Pancreas (tissue), 10 donors: ENCODE results near the gene FMN2. TPM values are rescaled to one million over a fixed set of nuclear protein-coding genes. Genes with fewer than 3 reads are reported as not detected.

Source experiments
- ATAC-seq, 4 donors: fragments of 200-7000 bp; cut with Tn5 transposase; one replicate each; pipeline versions ENCODE4 v1.8.0 to v1.9.1; 2020; ENCODE audit warnings: mild to moderate bottlenecking in 4 of 4, moderate library complexity in 4 of 4
- DNase-seq, 6 donors: peaks; one replicate each; pipeline ENCODE4 v3.0.0-alpha.2; 2020
- FAIRE-seq: peaks from 2 replicates; lab custom pipeline; 2012; peaks lifted over from hg19 to GRCh38; lab: Jason Lieb, UNC
- H3K27ac ChIP-seq, 4 donors: fragments of 200-600 bp; sonication (generic); 1 replicate in 3 of 4; 2 replicates in 1 of 4; pipeline versions ENCODE4 v1.5.0 to v1.8.0; 2020
- H3K27me3 ChIP-seq, 4 donors: fragments of 200-600 bp; one replicate each; pipeline ENCODE4 v1.8.0; 2021
- H3K36me3 ChIP-seq, 3 donors: fragments of 200-600 bp; sonication (generic) in 1 of 3; one replicate each; pipeline versions ENCODE4 v1.5.0 to v1.8.0; 2020 to 2021
- H3K4me1 ChIP-seq, 3 donors: fragments of 200-600 bp; one replicate each; pipeline ENCODE4 v1.8.0; 2021
- H3K4me3 ChIP-seq, 4 donors: fragments of 200-600 bp; sonication (generic) in 2 of 4; one replicate each; pipeline versions ENCODE4 v1.5.0 to v1.8.0; 2020 to 2021
- H3K9me3 ChIP-seq, 4 donors: fragments of 200-600 bp; one replicate each; pipeline ENCODE4 v1.8.0; 2021
- WGBS, 2 donors: extraction: QIAGEN DNeasy Blood & Tissue Kit; methylation state at CpG; one replicate each; pipeline ENCODE4 v1.1.7; 2013; 5-methylcytosine and 5-hydroxymethylcytosine counted together
- intact Hi-C, 3 donors: fragments of 100-400 bp; cut with DNase I; formaldehyde crosslinking; loops; one replicate each; pipeline versions ENCODE4 v1.11.1 to v1.14.2; 2022
- polyA plus RNA-seq, 2 donors: library from polyadenylated mRNA; stranded (reverse); fragments of 200-250 nt; gene quantifications; one replicate each; pipeline ENCODE4 v1.2.3, GENCODE V29; 2013
- total RNA-seq, 6 donors: library from RNA; stranded (reverse); fragmentation: NEBNext Ultra II Directional in 4 of 6; extraction: Animal tissue kit (Norgen Biotek cat#: 25700) in 4 of 6; gene quantifications; one replicate each; pipeline versions ENCODE4 v1.2.1 to v1.2.4, GENCODE V29; 2021 to 2023
- TF ChIP-seq, protein P1 (sequence below), 4 donors: fragments of 200-600 bp; sonication (generic) in 3 of 4; IDR thresholded peaks; one replicate each; pipeline versions ENCODE4 v1.5.0 to v1.8.0; 2021; ENCODE audit warnings: antibody characterized with exemption in 4 of 4
- donor health status: healthy with polysubstance abuse.
- donor health status: DM: no; HTN: no; CAD: no; lungs with moderate emphysema.
- donor health status: DM: no; HTN: no; CAD: no.
- donor health status: control.
- donor health status: control.
- donor health status: Bipolar disorder and iron deficiency.
- donor health status: DM: yes; HTN: yes; CAD: no.
- donor health status: DM: no; HTN: no; CAD: no.
- donor health status: DM: no; HTN: no; CAD: no.
- donor health status: DM: yes; HTN: yes; CAD: no.

The FMN2 gene
- total and polyA plus RNA-seq, 8 donors, result 0.56 to 8.2 (median 2.0) TPM

GRCh38 chr1:240226102-240226501 lies 134.4 kb downstream of the FMN2 start:
- TF ChIP-seq, protein P1, sequence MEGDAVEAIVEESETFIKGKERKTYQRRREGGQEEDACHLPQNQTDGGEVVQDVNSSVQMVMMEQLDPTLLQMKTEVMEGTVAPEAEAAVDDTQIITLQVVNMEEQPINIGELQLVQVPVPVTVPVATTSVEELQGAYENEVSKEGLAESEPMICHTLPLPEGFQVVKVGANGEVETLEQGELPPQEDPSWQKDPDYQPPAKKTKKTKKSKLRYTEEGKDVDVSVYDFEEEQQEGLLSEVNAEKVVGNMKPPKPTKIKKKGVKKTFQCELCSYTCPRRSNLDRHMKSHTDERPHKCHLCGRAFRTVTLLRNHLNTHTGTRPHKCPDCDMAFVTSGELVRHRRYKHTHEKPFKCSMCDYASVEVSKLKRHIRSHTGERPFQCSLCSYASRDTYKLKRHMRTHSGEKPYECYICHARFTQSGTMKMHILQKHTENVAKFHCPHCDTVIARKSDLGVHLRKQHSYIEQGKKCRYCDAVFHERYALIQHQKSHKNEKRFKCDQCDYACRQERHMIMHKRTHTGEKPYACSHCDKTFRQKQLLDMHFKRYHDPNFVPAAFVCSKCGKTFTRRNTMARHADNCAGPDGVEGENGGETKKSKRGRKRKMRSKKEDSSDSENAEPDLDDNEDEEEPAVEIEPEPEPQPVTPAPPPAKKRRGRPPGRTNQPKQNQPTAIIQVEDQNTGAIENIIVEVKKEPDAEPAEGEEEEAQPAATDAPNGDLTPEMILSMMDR (IDR thresholded peaks at IDR 0.05), result no peak
- H3K4me3 ChIP-seq, result no peak overlapping the region
- no peaks in the 10 kb centered on the region for H3K4me1 ChIP-seq
- H3K27me3 ChIP-seq, result no peaks in the 10 kb centered on the region
- H3K9me3 ChIP-seq, result no peaks in the 10 kb centered on the region
- no peaks in the 10 kb centered on the region for H3K36me3 ChIP-seq
- DNase-seq, result no peak
- no peak overlapping the region for H3K27ac ChIP-seq
- no peak for FAIRE-seq
- WGBS, 2 donors, result 54 to 86% methylated on average over 1 of the region's 1 CpG
- intact Hi-C loops, result no loop called here
- no peak for ATAC-seq

DNA sequence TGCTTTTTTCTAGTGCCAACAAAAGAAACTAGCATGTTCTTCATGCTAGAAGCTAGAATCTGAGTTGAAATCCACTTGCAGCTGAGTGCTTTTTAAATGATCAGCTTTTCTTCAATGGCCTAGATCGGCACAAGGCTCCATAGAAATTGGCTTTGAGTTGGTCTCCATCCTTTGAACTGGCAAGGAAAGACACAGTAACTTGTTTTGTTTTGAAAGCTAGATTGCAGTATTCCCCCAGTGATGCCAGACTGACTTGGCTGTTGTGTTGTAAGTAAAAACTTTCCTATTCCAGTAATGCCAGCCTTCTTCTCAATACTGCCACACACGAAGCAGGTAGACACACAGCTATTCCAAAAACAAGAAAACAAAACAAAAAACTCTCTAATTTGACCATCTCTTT lies 139.1 kb downstream of the FMN2 start:
- Histone ChIP-seq H3K36me3 (no peaks in the 10 kb centered on the region), H3K27ac (no peak overlapping the region), H3K9me3 (no peaks in the 10 kb centered on the region), H3K4me1 (no peaks in the 10 kb centered on the region), H3K4me3 (no peak overlapping the region), H3K27me3 (no peaks in the 10 kb centered on the region)
- ATAC-seq (no peak), FAIRE-seq (no peak), DNase-seq (no peak)
- TF ChIP-seq, protein P1 (IDR thresholded peaks at IDR 0.05), result no peak
- intact Hi-C loops, result no loop called here
- WGBS, 2 donors, result 61 to 78% methylated on average over 2 of the region's 2 CpGs

- H3K4me1 ChIP-seq, result no peaks in the 10 kb centered on the region
- intact Hi-C loops, result no loop called here
- H3K36me3 ChIP-seq, result no peaks in the 10 kb centered on the region
- no peak overlapping the region for H3K4me3 ChIP-seq
- DNase-seq (no peak), ATAC-seq (no peak), FAIRE-seq (no peak)
- H3K27ac ChIP-seq, result no peak overlapping the region
- H3K9me3 ChIP-seq, result no peaks in the 10 kb centered on the region
- WGBS, 2 donors, result 71 to 82% methylated on average over 2 of the region's 2 CpGs
- TF ChIP-seq, protein P1 (IDR thresholded peaks at IDR 0.05), result no peak
- no peaks in the 10 kb centered on the region for H3K27me3 ChIP-seq
Measured at GRCh38 chr1:240232530-240232929, 140.8 kb downstream of the FMN2 start.

DNA sequence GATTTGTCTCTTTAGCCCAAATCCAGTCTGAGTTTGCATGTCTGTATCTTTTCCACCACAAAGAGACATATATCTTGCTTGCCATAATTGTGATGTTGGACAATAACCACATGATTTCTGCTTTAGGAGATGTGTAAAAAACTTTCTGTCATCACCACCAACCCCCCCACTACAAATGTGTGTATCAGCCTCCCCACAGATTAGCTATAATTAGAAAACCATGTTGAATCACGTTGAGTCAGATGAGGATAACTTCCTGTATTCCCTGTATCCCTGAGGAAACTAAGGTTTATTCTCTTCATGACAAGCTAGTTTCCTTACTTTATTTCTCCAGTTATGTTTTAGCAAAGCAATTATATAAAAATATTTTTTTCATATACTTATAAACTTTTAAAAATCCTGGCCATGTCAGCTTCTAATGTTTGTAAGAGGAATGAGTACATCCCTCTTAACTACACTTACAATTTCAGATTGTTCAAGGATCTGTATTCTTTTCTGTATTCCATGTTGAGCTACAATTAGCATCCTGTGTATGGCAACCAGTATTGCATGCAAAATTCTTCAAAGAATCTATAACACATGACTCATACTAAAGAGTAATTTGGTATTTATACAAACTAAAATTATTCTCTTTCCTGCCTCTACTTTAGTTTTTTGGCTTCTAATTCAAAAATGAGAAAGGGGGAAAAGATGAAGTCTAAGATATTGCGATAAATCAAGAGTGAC lies 143.0 kb downstream of the FMN2 start:
- Histone ChIP-seq H3K27me3 (no peaks in the 10 kb centered on the region), H3K4me3 (no peak overlapping the region), H3K27ac (no peak overlapping the region), H3K9me3 (no peaks in the 10 kb centered on the region), H3K36me3 (no peaks in the 10 kb centered on the region), H3K4me1 (no peaks in the 10 kb centered on the region)
- 58 to 74% methylated on average over 2 of the region's 2 CpGs for WGBS, 2 donors
- TF ChIP-seq, protein P1 (IDR thresholded peaks at IDR 0.05), result no peak
- no peak for ATAC-seq
- intact Hi-C loops, result no loop called here
- no peak for DNase-seq
- no peak for FAIRE-seq

GRCh38 chr1:240235521-240236288 lies 144.0 kb downstream of the FMN2 start:
- H3K9me3 ChIP-seq, result no peaks in the 10 kb centered on the region
- intact Hi-C loops, result no loop called here
- no peaks in the 10 kb centered on the region for H3K4me1 ChIP-seq
- no peak overlapping the region for H3K4me3 ChIP-seq
- H3K36me3 ChIP-seq, result no peaks in the 10 kb centered on the region
- TF ChIP-seq, protein P1 (IDR thresholded peaks at IDR 0.05), result no peak
- FAIRE-seq, result no peak
- no peak overlapping the region for H3K27ac ChIP-seq
- DNase-seq, result no peak
- H3K27me3 ChIP-seq, result peaks cover 0 to 3% (median 0%) of the 10 kb centered on the region in 4 donors
- 51 to 71% methylated on average over 4 of the region's 4 CpGs for WGBS, 2 donors
- no peak for ATAC-seq
